B cell (primary cell): Measurements from ENCODE around the gene GLRX5. TPM values are rescaled to one million over a fixed set of nuclear protein-coding genes. Genes with fewer than 3 reads are reported as not detected.

Source experiments
- ATAC-seq: fragments of 200-7000 bp; cut with Tn5 transposase; one replicate; pipeline ENCODE4 v1.10.0; 2021; ENCODE audit warnings: low read depth, mild to moderate bottlenecking, moderate number of reproducible peaks, moderate library complexity
- CTCF ChIA-PET: fragments of 350-600 bp; sonication (Branson Sonifier 250); formaldehyde crosslinking; loops from one replicate; lab custom pipeline; 2021; ENCODE audit warnings: antibody characterized with exemption, inconsistent platforms; lab: Charles Lee
- POLR2A ChIA-PET: fragments of 350-600 bp; sonication (Branson Sonifier 250); formaldehyde crosslinking; loops from one replicate; lab custom pipeline; 2021; ENCODE audit warnings: antibody characterized with exemption; lab: Charles Lee
- DNase-seq: peaks from one replicate; pipeline ENCODE4 v3.0.0; 2013
- H2AFZ ChIP-seq: 2 replicates; pipeline ENCODE4 v1.6.1; 2012; ENCODE audit warnings: mild to moderate bottlenecking, low read depth, low read length; ENCODE audit not compliant: insufficient read depth, poor library complexity, severe bottlenecking
- H3K27ac ChIP-seq, 2 donors: 1 replicate in 1 of 2; 2 replicates in 1 of 2; pipeline ENCODE4 v1.5.1; 2012 to 2013; ENCODE audit warnings: low read length in 2 of 2, mild to moderate bottlenecking in 2 of 2, moderate library complexity in 1 of 2
- H3K27me3 ChIP-seq, 4 experiments: fragments of 200-600 bp in 1 of 4; sonication (generic) in 1 of 4; replicated peaks in 1 of 4; 1 replicate in 2 of 4; 2 replicates in 2 of 4; pipeline versions ENCODE4 v1.6.1 to v1.7.0; 2013 to 2016; ENCODE audit warnings: low read length in 3 of 4, mild to moderate bottlenecking in 2 of 4, mixed read lengths in 1 of 4, moderate library complexity in 1 of 4; ENCODE audit not compliant: insufficient read depth in 4 of 4, control insufficient read depth in 3 of 4; ENCODE audit errors: control extremely low read depth in 1 of 4
- H3K36me3 ChIP-seq, 2 experiments: replicated peaks in 1 of 2; 1 replicate in 1 of 2; 2 replicates in 1 of 2; pipeline versions ENCODE4 v1.6.1 to v1.7.1; 2013; ENCODE audit warnings: low read length in 1 of 2; ENCODE audit not compliant: insufficient read depth in 2 of 2, control insufficient read depth in 1 of 2; ENCODE audit errors: control extremely low read depth in 1 of 2, extremely low read depth in 1 of 2
- H3K4me1 ChIP-seq, 2 donors: fragments of 200-600 bp in 1 of 2; sonication (generic) in 1 of 2; 1 replicate in 1 of 2; 2 replicates in 1 of 2; pipeline versions ENCODE4 v1.5.1 to v1.6.1; 2013 to 2017; ENCODE audit warnings: low read length in 2 of 2; ENCODE audit not compliant: control insufficient read depth in 2 of 2, insufficient read depth in 2 of 2
- H3K4me2 ChIP-seq: replicated peaks from 2 replicates; pipeline ENCODE3; 2012; ENCODE audit warnings: mild to moderate bottlenecking, low read depth, low read length; ENCODE audit not compliant: poor library complexity, severe bottlenecking
- H3K4me3 ChIP-seq, 5 experiments: fragments of 200-600 bp in 1 of 5; sonication (generic) in 1 of 5; 1 replicate in 3 of 5; 2 replicates in 2 of 5; pipeline versions ENCODE4 v1.5.1 to v1.7.0; 2011 to 2016; ENCODE audit warnings: low read length in 4 of 5, mild to moderate bottlenecking in 4 of 5, low read depth in 2 of 5, control low read depth in 1 of 5, moderate library complexity in 1 of 5; ENCODE audit not compliant: insufficient read depth in 1 of 5; ENCODE audit errors: control extremely low read depth in 1 of 5, extremely low read depth in 1 of 5
- H3K79me2 ChIP-seq: fragments of 200-600 bp; sonication (generic); one replicate; pipeline ENCODE4 v1.6.0; 2016; ENCODE audit warnings: low read length; ENCODE audit not compliant: control insufficient read depth, insufficient read depth
- H3K9ac ChIP-seq: fragments of 200-600 bp; sonication (generic); 2 replicates; pipeline ENCODE4 v1.6.1; 2017; ENCODE audit warnings: mild to moderate bottlenecking, low read length, moderate library complexity
- H3K9me3 ChIP-seq, 3 donors: one replicate each; pipeline versions ENCODE4 v1.6.1 to v1.7.1; 2013; ENCODE audit warnings: low read length in 2 of 3; ENCODE audit not compliant: control insufficient read depth in 2 of 3, insufficient read depth in 1 of 3; ENCODE audit errors: control extremely low read depth in 1 of 3
- H4K20me1 ChIP-seq: 2 replicates; pipeline ENCODE4 v1.6.0; 2012; ENCODE audit warnings: mild to moderate bottlenecking, low read length; ENCODE audit not compliant: insufficient read depth, control insufficient read depth, poor library complexity, severe bottlenecking
- H3K27ac Mint-ChIP-seq: one replicate; pipeline ENCODE4 v1.8.0; 2021; ENCODE audit warnings: mixed read lengths
- H3K27me3 Mint-ChIP-seq: one replicate; pipeline ENCODE4 v1.8.0; 2021; ENCODE audit warnings: mixed read lengths
- H3K4me1 Mint-ChIP-seq: one replicate; pipeline ENCODE4 v1.8.0; 2021; ENCODE audit warnings: mixed read lengths
- H3K4me3 Mint-ChIP-seq: one replicate; pipeline ENCODE4 v1.8.0; 2021; ENCODE audit warnings: mixed read lengths
- H3K9me3 Mint-ChIP-seq: one replicate; pipeline ENCODE4 v1.8.0; 2022; ENCODE audit warnings: mixed read lengths; ENCODE audit not compliant: insufficient read depth
- CTCF ChIP-seq: fragments of 200-600 bp; IDR thresholded peaks from one replicate; pipeline ENCODE4 v1.8.0; 2022; ENCODE audit warnings: antibody characterized with exemption, mild to moderate bottlenecking
- EZH2 ChIP-seq: IDR thresholded peaks from 2 replicates; pipeline ENCODE4 v1.6.1; 2012; ENCODE audit warnings: borderline replicate concordance, low read depth, mild to moderate bottlenecking, moderate library complexity, low read length; ENCODE audit not compliant: insufficient read depth, poor library complexity, severe bottlenecking
- WGBS: methylation state at CpG from one replicate; pipeline ENCODE4 v1.1.5; 2013; ENCODE audit warnings: missing lambda C conversion rate; ENCODE audit not compliant: insufficient coverage; 5-methylcytosine and 5-hydroxymethylcytosine counted together
- intact Hi-C: fragments of 100-400 bp; cut with micrococcal nuclease; formaldehyde crosslinking; loops from one replicate; pipeline ENCODE4 v1.10.0; 2022
- polyA plus RNA-seq: library from polyadenylated mRNA; depleted of rRNA; stranded (reverse); fragments of >200 nt; gene quantifications from 2 replicates; pipeline ENCODE4 v1.2.3, GENCODE V29; 2012
- total RNA-seq, 2 donors: library from RNA; stranded (reverse); fragments of 120-200 nt in 1 of 2; gene quantifications; 1 replicate in 1 of 2; 2 replicates in 1 of 2; pipeline versions ENCODE4 v1.2.3 to v1.2.4, GENCODE V29; 2013 to 2022

The GLRX5 gene
- total and polyA plus RNA-seq, 2 donors (not counting 1 experiment from before 2014, with no cell fraction given): 7.8 to 18.4 TPM

DNA sequence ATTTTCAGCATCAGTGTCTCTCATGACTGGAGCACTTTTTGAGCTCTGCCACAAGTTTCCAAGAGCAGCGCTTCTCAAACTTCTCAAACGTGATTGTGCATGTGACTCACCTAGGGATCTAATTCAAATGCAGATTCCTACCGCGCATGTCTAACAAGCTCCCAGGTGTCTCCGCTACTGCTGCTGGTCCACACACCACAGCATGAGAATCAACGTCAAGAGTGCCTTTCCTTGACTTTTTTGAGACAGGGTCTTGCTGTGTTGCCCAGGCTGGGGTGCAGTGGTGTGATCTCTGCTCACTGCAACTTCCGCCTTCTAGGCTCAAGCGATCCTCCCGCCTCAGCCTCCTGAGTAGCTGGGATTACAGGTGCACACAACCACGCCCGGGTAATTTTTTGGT is 22.4 kb downstream of the GLRX5 start:
- peaks cover 9% of the 10 kb centered on the region for H3K27me3 Mint-ChIP-seq
- no peaks in the 10 kb centered on the region for H3K4me1 ChIP-seq
- ATAC-seq: no peak
- H3K4me2 ChIP-seq: no peak overlapping the region
- no peaks in the 10 kb centered on the region for H3K9me3 ChIP-seq
- TF ChIP-seq EZH2 (no peak), CTCF (no peak)
- ChIA-PET POLR2A (no interaction called here), CTCF (interaction anchor here (0.8 to 2.7 kb wide), 7 partner anchors 9 to 448 kb away, joined by 3 to 17 read pairs (median 4); no protein-coding TSS in a partner anchor)
- H3K36me3 ChIP-seq: no peaks in the 10 kb centered on the region
- peaks cover 4% of the 10 kb centered on the region for H3K4me1 Mint-ChIP-seq
- WGBS: 93% methylated on average over 8 of the region's 11 CpGs
- DNase-seq: no peak
- H3K9ac ChIP-seq: no peak overlapping the region
- H3K27ac Mint-ChIP-seq: no peak overlapping the region
- no peak overlapping the region for H3K27ac ChIP-seq
- H3K9me3 Mint-ChIP-seq: no peaks in the 10 kb centered on the region
- no peaks in the 10 kb centered on the region for H3K79me2 ChIP-seq
- H3K4me3 Mint-ChIP-seq: no peak overlapping the region
- H3K27me3 ChIP-seq: peaks cover 0 to 7% (median 0%) of the 10 kb centered on the region in 4 experiments
- H3K4me3 ChIP-seq: no peak overlapping the region
- intact Hi-C loops: no loop called here
- no peak overlapping the region for H2AFZ ChIP-seq
- no peaks in the 10 kb centered on the region for H4K20me1 ChIP-seq

- peaks cover 4% of the 10 kb centered on the region for H3K4me1 Mint-ChIP-seq
- POLR2A ChIA-PET: no interaction called here
- no CpG with 5 or more reads among the region's 2 CpGs for WGBS
- Histone ChIP-seq H4K20me1 (no peaks in the 10 kb centered on the region), H2AFZ (no peak overlapping the region), H3K27ac (no peak overlapping the region), H3K36me3 (no peaks in the 10 kb centered on the region), H3K27me3 (peaks cover 0 to 13% (median 3%) of the 10 kb centered on the region in 4 experiments), H3K9ac (no peak overlapping the region), H3K4me2 (no peak overlapping the region), H3K9me3 (no peaks in the 10 kb centered on the region), H3K4me3 (no peak overlapping the region), H3K79me2 (no peaks in the 10 kb centered on the region), H3K4me1 (peaks cover 0 to under 1% of the 10 kb centered on the region in 2 donors)
- ATAC-seq (no peak), DNase-seq (no peak)
- no peak overlapping the region for H3K4me3 Mint-ChIP-seq
- peaks cover 14% of the 10 kb centered on the region for H3K27me3 Mint-ChIP-seq
- TF ChIP-seq EZH2 (no peak), CTCF (no peak)
- H3K9me3 Mint-ChIP-seq: no peaks in the 10 kb centered on the region
- CTCF ChIA-PET: interaction anchor here (1.5 to 2.7 kb wide), 4 partner anchors 9 to 437 kb away, joined by 3 to 17 read pairs (median 6); no protein-coding TSS in a partner anchor
- intact Hi-C loops: no loop called here
- no peak overlapping the region for H3K27ac Mint-ChIP-seq
Measured at GRCh38 chr14:95557832-95558231, 23.0 kb downstream of the GLRX5 start.
